ENCODE data around the gene ARAF. TPM values are rescaled to one million over a fixed set of nuclear protein-coding genes. Genes with fewer than 3 reads are reported as not detected.

Gene ARAF
- total and polyA plus RNA-seq, 2 of the 13 experiments (the other 11 are each of a cell fraction or from before 2014, with no cell fraction given) = 18.0 to 33.1 TPM

DNA sequence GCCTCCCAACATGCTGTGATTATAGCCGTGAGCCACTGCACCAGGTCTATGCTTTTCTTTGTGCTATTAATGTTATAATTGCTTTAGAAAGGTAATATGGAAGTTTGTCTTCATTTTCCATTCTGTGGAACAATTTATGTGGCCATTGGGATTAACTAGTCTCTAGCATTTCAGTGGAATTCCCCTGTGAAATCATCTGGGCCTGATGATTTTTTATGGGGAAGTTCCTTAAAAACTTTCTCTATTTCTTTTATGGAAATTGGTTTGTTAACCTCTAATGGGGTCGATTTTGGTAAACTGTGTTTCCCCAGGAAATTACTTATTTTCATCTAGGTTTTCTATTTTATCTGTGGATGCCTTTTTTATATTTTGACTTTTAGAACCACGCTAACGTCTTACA lies 32.5 kb downstream of the ARAF start (continued):
- TF ChIP-seq, protein P1, sequence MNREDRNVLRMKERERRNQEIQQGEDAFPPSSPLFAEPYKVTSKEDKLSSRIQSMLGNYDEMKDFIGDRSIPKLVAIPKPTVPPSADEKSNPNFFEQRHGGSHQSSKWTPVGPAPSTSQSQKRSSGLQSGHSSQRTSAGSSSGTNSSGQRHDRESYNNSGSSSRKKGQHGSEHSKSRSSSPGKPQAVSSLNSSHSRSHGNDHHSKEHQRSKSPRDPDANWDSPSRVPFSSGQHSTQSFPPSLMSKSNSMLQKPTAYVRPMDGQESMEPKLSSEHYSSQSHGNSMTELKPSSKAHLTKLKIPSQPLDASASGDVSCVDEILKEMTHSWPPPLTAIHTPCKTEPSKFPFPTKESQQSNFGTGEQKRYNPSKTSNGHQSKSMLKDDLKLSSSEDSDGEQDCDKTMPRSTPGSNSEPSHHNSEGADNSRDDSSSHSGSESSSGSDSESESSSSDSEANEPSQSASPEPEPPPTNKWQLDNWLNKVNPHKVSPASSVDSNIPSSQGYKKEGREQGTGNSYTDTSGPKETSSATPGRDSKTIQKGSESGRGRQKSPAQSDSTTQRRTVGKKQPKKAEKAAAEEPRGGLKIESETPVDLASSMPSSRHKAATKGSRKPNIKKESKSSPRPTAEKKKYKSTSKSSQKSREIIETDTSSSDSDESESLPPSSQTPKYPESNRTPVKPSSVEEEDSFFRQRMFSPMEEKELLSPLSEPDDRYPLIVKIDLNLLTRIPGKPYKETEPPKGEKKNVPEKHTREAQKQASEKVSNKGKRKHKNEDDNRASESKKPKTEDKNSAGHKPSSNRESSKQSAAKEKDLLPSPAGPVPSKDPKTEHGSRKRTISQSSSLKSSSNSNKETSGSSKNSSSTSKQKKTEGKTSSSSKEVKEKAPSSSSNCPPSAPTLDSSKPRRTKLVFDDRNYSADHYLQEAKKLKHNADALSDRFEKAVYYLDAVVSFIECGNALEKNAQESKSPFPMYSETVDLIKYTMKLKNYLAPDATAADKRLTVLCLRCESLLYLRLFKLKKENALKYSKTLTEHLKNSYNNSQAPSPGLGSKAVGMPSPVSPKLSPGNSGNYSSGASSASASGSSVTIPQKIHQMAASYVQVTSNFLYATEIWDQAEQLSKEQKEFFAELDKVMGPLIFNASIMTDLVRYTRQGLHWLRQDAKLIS (CRISPR knock-in tag; IDR thresholded peaks at IDR 0.05) = no peak
- TF ChIP-seq KLF16 (CRISPR knock-in tag; IDR thresholded peaks at IDR 0.05) (no peak), SRY (CRISPR knock-in tag; IDR thresholded peaks at IDR 0.05) (no peak)

DNA sequence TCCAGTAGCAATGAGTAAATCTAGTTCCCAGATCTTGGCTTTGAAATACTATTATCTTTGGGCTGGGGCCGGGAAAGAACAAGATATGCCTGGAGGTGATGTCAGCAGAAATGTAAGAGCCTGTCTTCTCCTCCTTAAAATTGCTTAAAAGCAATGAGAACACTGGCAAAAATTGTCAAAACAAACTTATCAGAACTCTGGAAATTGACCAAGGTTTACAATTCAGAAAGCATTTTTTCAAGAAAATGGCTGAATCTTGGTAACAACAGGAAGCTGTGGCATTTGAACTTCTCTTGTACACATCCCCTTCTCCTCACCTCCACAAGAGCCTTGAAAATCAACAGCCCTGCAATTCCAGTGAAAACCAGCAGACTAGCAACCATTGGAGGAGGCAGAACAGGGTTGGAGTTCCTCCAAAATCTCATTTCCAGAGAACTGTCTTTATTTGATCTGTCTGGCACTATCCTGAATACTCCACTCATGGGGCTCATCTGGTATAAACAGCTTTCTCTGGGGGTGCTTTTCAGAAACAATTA lies 34.8 kb downstream of the ARAF start:
- H3K4me2 ChIP-seq (ENCODE audit: low read depth, low read length) = no peak overlapping the region
- CTCF ChIA-PET (ENCODE audit: low intra/inter-chr PET ratio, low total read pairs) = no interaction called here
- H3K36me3 ChIP-seq (replicated peaks in 1 of 2; ENCODE audit: control insufficient read depth in 1 of 2, insufficient read depth in 2 of 2, low read length in 2 of 2) = no peaks in the 10 kb centered on the region
- H3K9me3 ChIP-seq (ENCODE audit: low read length) = no peaks in the 10 kb centered on the region
- WGBS (ENCODE audit: low lambda C conversion rate) = 8% methylated on average over 1 of the region's 1 CpG
- no peak overlapping the region for H2AFZ ChIP-seq (ENCODE audit: low read length)
- no peaks in the 10 kb centered on the region; a peak in 1 of 5 replicates for H3K27me3 ChIP-seq (ENCODE audit: control insufficient read depth in 1 of 2, insufficient read depth in 2 of 2, low read length in 2 of 2)
- H3K4me1 ChIP-seq (ENCODE audit: insufficient read depth, low read length) = no peaks in the 10 kb centered on the region
- H3K4me3 ChIP-seq (replicated peaks in 1 of 3; ENCODE audit: insufficient read depth in 1 of 3, low read depth in 2 of 3, low read length in 3 of 3) = no peak overlapping the region
- H3K9ac ChIP-seq (ENCODE audit: insufficient read depth, low read depth, low read length) = no peak overlapping the region
- FAIRE-seq (no peak), ATAC-seq (no peak), DNase-seq (ENCODE audit: low spot score) (no peak)
- in situ Hi-C loops (cut with HindIII; ENCODE audit: extremely low pct_ligation_motif_present, low pct_unique_long_range_greater_than_20kb) = no loop called here
- no peaks in the 10 kb centered on the region for H4K20me1 ChIP-seq (ENCODE audit: insufficient read depth, low read length)
- BruUV-seq (replicated peaks) = no TSS peak
- intact Hi-C loops (cut with micrococcal nuclease; ENCODE audit: unreplicated experiment) = no loop called here
- H3K79me2 ChIP-seq (ENCODE audit: insufficient read depth, low read length) = no peaks in the 10 kb centered on the region
- POLR2A ChIA-PET = no interaction called here
- H3K27ac ChIP-seq (ENCODE audit: extremely low read length, insufficient read depth, low read length) = no peak overlapping the region
- TF ChIP-seq GLI4 (CRISPR knock-in tag; IDR thresholded peaks at IDR 0.05; ENCODE audit: borderline replicate concordance) (no peak), SUZ12 (IDR thresholded peaks at IDR 0.05; ENCODE audit: low read depth, low read length) (no peak), ATAD3A (CRISPR knock-in tag; IDR thresholded peaks at IDR 0.05) (no peak), ZNF572 (CRISPR knock-in tag; IDR thresholded peaks at IDR 0.05) (no peak), NKX3-1 (CRISPR knock-in tag; IDR thresholded peaks at IDR 0.05) (no peak), REXO4 (CRISPR knock-in tag; IDR thresholded peaks at IDR 0.05; ENCODE audit: borderline replicate concordance) (no peak)
- TF ChIP-seq, protein P2, sequence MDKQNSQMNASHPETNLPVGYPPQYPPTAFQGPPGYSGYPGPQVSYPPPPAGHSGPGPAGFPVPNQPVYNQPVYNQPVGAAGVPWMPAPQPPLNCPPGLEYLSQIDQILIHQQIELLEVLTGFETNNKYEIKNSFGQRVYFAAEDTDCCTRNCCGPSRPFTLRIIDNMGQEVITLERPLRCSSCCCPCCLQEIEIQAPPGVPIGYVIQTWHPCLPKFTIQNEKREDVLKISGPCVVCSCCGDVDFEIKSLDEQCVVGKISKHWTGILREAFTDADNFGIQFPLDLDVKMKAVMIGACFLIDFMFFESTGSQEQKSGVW (CRISPR knock-in tag; IDR thresholded peaks at IDR 0.05; ENCODE audit: borderline replicate concordance) = no peak
- TF ChIP-seq, protein P3, sequence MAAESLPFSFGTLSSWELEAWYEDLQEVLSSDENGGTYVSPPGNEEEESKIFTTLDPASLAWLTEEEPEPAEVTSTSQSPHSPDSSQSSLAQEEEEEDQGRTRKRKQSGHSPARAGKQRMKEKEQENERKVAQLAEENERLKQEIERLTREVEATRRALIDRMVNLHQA (CRISPR knock-in tag; IDR thresholded peaks at IDR 0.05) = no peak
- TF ChIP-seq, protein P4, sequence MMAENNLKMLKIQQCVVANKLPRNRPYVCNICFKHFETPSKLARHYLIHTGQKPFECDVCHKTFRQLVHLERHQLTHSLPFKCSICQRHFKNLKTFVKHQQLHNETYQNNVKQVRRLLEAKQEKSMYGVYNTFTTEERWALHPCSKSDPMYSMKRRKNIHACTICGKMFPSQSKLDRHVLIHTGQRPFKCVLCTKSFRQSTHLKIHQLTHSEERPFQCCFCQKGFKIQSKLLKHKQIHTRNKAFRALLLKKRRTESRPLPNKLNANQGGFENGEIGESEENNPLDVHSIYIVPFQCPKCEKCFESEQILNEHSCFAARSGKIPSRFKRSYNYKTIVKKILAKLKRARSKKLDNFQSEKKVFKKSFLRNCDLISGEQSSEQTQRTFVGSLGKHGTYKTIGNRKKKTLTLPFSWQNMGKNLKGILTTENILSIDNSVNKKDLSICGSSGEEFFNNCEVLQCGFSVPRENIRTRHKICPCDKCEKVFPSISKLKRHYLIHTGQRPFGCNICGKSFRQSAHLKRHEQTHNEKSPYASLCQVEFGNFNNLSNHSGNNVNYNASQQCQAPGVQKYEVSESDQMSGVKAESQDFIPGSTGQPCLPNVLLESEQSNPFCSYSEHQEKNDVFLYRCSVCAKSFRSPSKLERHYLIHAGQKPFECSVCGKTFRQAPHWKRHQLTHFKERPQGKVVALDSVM (CRISPR knock-in tag; IDR thresholded peaks at IDR 0.05) = no peak
